T-helper 2 cell treated with Interferon-gamma antibody and Interleukin-4, amounts not matched to agents 5 μg/mL and 100 μg/mL, for 36 hours (primary cell): Measurements from ENCODE around the gene PRKN.
A peak's percentile ranks its signal among the peaks of the same experiment; 100 is the strongest.

ENCODE experiments used
- DNase-seq: peaks from one replicate; pipeline ENCODE4 v3.0.0; 2021; ENCODE audit warnings: low spot score
- H3K27ac Mint-ChIP-seq: one replicate; pipeline ENCODE4 v1.8.0; 2021; ENCODE audit warnings: mild to moderate bottlenecking, mixed read lengths
- H3K27me3 Mint-ChIP-seq: one replicate; pipeline ENCODE4 v1.8.0; 2021; ENCODE audit warnings: low read depth, mixed read lengths
- H3K36me3 Mint-ChIP-seq: one replicate; pipeline ENCODE4 v1.8.0; 2021; ENCODE audit warnings: low read depth, mixed read lengths
- H3K4me1 Mint-ChIP-seq: one replicate; pipeline ENCODE4 v1.8.0; 2021; ENCODE audit warnings: low read depth, mixed read lengths
- H3K4me3 Mint-ChIP-seq: one replicate; pipeline ENCODE4 v1.8.0; 2022; ENCODE audit warnings: mild to moderate bottlenecking, moderate library complexity, mixed read lengths
- H3K9me3 Mint-ChIP-seq: one replicate; pipeline ENCODE4 v1.8.0; 2021; ENCODE audit warnings: mixed read lengths

PRKN gene

GRCh38 chr6:162100096-162100495, 627.5 kb downstream of the PRKN start:
- Mint-ChIP-seq H3K9me3 (peaks cover 8% of the 10 kb centered on the region), H3K4me1 (peaks cover 2% of the 10 kb centered on the region), H3K36me3 (no peaks in the 10 kb centered on the region), H3K27me3 (no peaks in the 10 kb centered on the region), H3K4me3 (no peak overlapping the region), H3K27ac (no peak overlapping the region)
- DNase-seq = no peak

GRCh38 chr6:162099685-162100084, 627.9 kb downstream of the PRKN start:
- Mint-ChIP-seq H3K4me1 (peaks cover 2% of the 10 kb centered on the region), H3K36me3 (no peaks in the 10 kb centered on the region), H3K4me3 (no peak overlapping the region), H3K9me3 (peaks cover 11% of the 10 kb centered on the region), H3K27me3 (no peaks in the 10 kb centered on the region), H3K27ac (no peak overlapping the region)
- peak; percentile 59 for DNase-seq

- no peaks in the 10 kb centered on the region for H3K36me3 Mint-ChIP-seq
- H3K27me3 Mint-ChIP-seq = no peaks in the 10 kb centered on the region
- H3K27ac Mint-ChIP-seq = no peak overlapping the region
- H3K4me1 Mint-ChIP-seq = no peaks in the 10 kb centered on the region
- DNase-seq = no peak
- H3K4me3 Mint-ChIP-seq = no peak overlapping the region
- H3K9me3 Mint-ChIP-seq = peaks cover 11% of the 10 kb centered on the region
Observed at GRCh38 chr6:162092816-162093502, 634.6 kb downstream of the PRKN start.

- no peaks in the 10 kb centered on the region for H3K27me3 Mint-ChIP-seq
- DNase-seq = no peak
Observed at GRCh38 chr6:162090734-162091133, 636.8 kb downstream of the PRKN start.

GRCh38 chr6:162088091-162088490, 639.5 kb downstream of the PRKN start:
- no peak for DNase-seq
- H3K4me1 Mint-ChIP-seq = no peaks in the 10 kb centered on the region
- no peaks in the 10 kb centered on the region for H3K36me3 Mint-ChIP-seq
- no peaks in the 10 kb centered on the region for H3K27me3 Mint-ChIP-seq
- no peaks in the 10 kb centered on the region for H3K9me3 Mint-ChIP-seq
- no peak overlapping the region for H3K27ac Mint-ChIP-seq
- H3K4me3 Mint-ChIP-seq = no peak overlapping the region

More at GRCh38 chr6:162090734-162091133, 636.8 kb downstream of the PRKN start:
- Mint-ChIP-seq H3K9me3 (peaks cover 4% of the 10 kb centered on the region), H3K36me3 (no peaks in the 10 kb centered on the region), H3K4me3 (no peak overlapping the region), H3K27ac (no peak overlapping the region), H3K4me1 (no peaks in the 10 kb centered on the region)

GRCh38 chr6:162085561-162085960, 642.0 kb downstream of the PRKN start:
- no peaks in the 10 kb centered on the region for H3K9me3 Mint-ChIP-seq
- H3K4me3 Mint-ChIP-seq = no peak overlapping the region
- no peak overlapping the region for H3K27ac Mint-ChIP-seq
- no peaks in the 10 kb centered on the region for H3K36me3 Mint-ChIP-seq
- DNase-seq = no peak
- H3K4me1 Mint-ChIP-seq = no peaks in the 10 kb centered on the region
- no peaks in the 10 kb centered on the region for H3K27me3 Mint-ChIP-seq

- Mint-ChIP-seq H3K4me3 (no peak overlapping the region), H3K9me3 (no peaks in the 10 kb centered on the region), H3K4me1 (no peaks in the 10 kb centered on the region), H3K27me3 (no peaks in the 10 kb centered on the region), H3K36me3 (no peaks in the 10 kb centered on the region), H3K27ac (no peak overlapping the region)
- DNase-seq = no peak
Observed at GRCh38 chr6:162082520-162082919, 645.0 kb downstream of the PRKN start.

GRCh38 chr6:162078667-162079066, 648.9 kb downstream of the PRKN start:
- Mint-ChIP-seq H3K9me3 (no peaks in the 10 kb centered on the region), H3K4me3 (no peak overlapping the region), H3K36me3 (no peaks in the 10 kb centered on the region), H3K27ac (no peak overlapping the region), H3K27me3 (no peaks in the 10 kb centered on the region), H3K4me1 (no peaks in the 10 kb centered on the region)
- no peak for DNase-seq

GRCh38 chr6:162078126-162078525, 649.4 kb downstream of the PRKN start:
- Mint-ChIP-seq H3K9me3 (no peaks in the 10 kb centered on the region), H3K27me3 (no peaks in the 10 kb centered on the region), H3K27ac (no peak overlapping the region), H3K36me3 (no peaks in the 10 kb centered on the region), H3K4me3 (no peak overlapping the region), H3K4me1 (no peaks in the 10 kb centered on the region)
- DNase-seq = no peak

- DNase-seq = no peak
- no peaks in the 10 kb centered on the region for H3K4me1 Mint-ChIP-seq
- H3K27me3 Mint-ChIP-seq = no peaks in the 10 kb centered on the region
- no peak overlapping the region for H3K27ac Mint-ChIP-seq
- no peak overlapping the region for H3K4me3 Mint-ChIP-seq
- peaks cover 4% of the 10 kb centered on the region for H3K9me3 Mint-ChIP-seq
- no peaks in the 10 kb centered on the region for H3K36me3 Mint-ChIP-seq
Observed at GRCh38 chr6:162076816-162077215, 650.8 kb downstream of the PRKN start.

- DNase-seq = no peak
- Mint-ChIP-seq H3K27ac (no peak overlapping the region), H3K4me3 (no peak overlapping the region), H3K9me3 (peaks cover 13% of the 10 kb centered on the region), H3K4me1 (no peaks in the 10 kb centered on the region), H3K27me3 (no peaks in the 10 kb centered on the region), H3K36me3 (no peaks in the 10 kb centered on the region)
Observed at GRCh38 chr6:162074641-162075275, 652.8 kb downstream of the PRKN start.

GRCh38 chr6:162070639-162071038, 656.9 kb downstream of the PRKN start:
- no peak overlapping the region for H3K27ac Mint-ChIP-seq

GRCh38 chr6:162069995-162070394, 657.6 kb downstream of the PRKN start:
- Mint-ChIP-seq H3K36me3 (no peaks in the 10 kb centered on the region), H3K4me1 (no peaks in the 10 kb centered on the region), H3K4me3 (no peak overlapping the region), H3K27me3 (no peaks in the 10 kb centered on the region), H3K27ac (no peak overlapping the region), H3K9me3 (peaks cover 21% of the 10 kb centered on the region)
- no peak for DNase-seq

More at GRCh38 chr6:162070639-162071038, 656.9 kb downstream of the PRKN start:
- Mint-ChIP-seq H3K4me3 (no peak overlapping the region), H3K4me1 (no peaks in the 10 kb centered on the region), H3K27me3 (no peaks in the 10 kb centered on the region), H3K9me3 (peaks cover 21% of the 10 kb centered on the region), H3K36me3 (no peaks in the 10 kb centered on the region)
- no peak for DNase-seq

GRCh38 chr6:162068340-162068739, 659.2 kb downstream of the PRKN start:
- Mint-ChIP-seq H3K9me3 (peaks cover 21% of the 10 kb centered on the region), H3K27me3 (no peaks in the 10 kb centered on the region), H3K36me3 (no peaks in the 10 kb centered on the region)

GRCh38 chr6:162063666-162064065, 663.9 kb downstream of the PRKN start:
- Mint-ChIP-seq H3K4me1 (no peaks in the 10 kb centered on the region), H3K9me3 (peaks cover 11% of the 10 kb centered on the region), H3K36me3 (no peaks in the 10 kb centered on the region), H3K4me3 (no peak overlapping the region), H3K27me3 (no peaks in the 10 kb centered on the region), H3K27ac (no peak overlapping the region)
- no peak for DNase-seq

More at GRCh38 chr6:162068340-162068739, 659.2 kb downstream of the PRKN start:
- no peak overlapping the region for H3K27ac Mint-ChIP-seq
- no peak overlapping the region for H3K4me3 Mint-ChIP-seq
- H3K4me1 Mint-ChIP-seq = no peaks in the 10 kb centered on the region
- no peak for DNase-seq
